HG03469 (cell line): ENCODE results near the gene ZNF546.

Experiments used
- ATAC-seq: cut with Tn5 transposase; IDR thresholded peaks from one replicate; pipeline ENCODE4 v1.9.1; 2021; ENCODE audit warnings: mild to moderate bottlenecking, moderate library complexity, moderate number of reproducible peaks; ENCODE audit not compliant: unreplicated experiment

Gene ZNF546

GRCh38 chr19:40054632-40055031 is 57.8 kb downstream of the ZNF546 start:
- ATAC-seq: no peak

- ATAC-seq: no peak
These were observed 58.2 kb downstream of the ZNF546 start for GRCh38 chr19:40055049-40055448.

- no peak for ATAC-seq
These were observed 59.1 kb downstream of the ZNF546 start, which contains the start of gene ZNF780B for GRCh38 chr19:40055832-40056504. ZNF780B (minus strand) TSS chr19:40056231; CDS start chr19:40050332, 5,899 bp downstream.

GRCh38 chr19:40056505-40056904 is 59.6 kb downstream of the ZNF546 start:
- ATAC-seq: no peak

- no peak for ATAC-seq
These were observed 60.3 kb downstream of the ZNF546 start for GRCh38 chr19:40057166-40057565.

GRCh38 chr19:40059624-40060023 is 62.8 kb downstream of the ZNF546 start:
- ATAC-seq: no peak

- ATAC-seq: no peak
These were observed 73.2 kb downstream of the ZNF546 start for GRCh38 chr19:40070058-40070457.
